Skin epidermis (tissue), 12 donors: ENCODE data around the gene DYNC1H1.
A peak's percentile ranks its signal among the peaks of the same experiment; 100 is the strongest.
"Not testable (repeated sequence)": the region's sequence is repeated elsewhere in the genome, so short reads cannot be mapped to it uniquely, and the experiment has no call there.

ENCODE experiments used
- H3K27ac ChIP-seq, 21 experiments: fragments of 200-600 bp; sonication (generic) in 11 of 21; one replicate each; pipeline ENCODE4 v1.5.0; 2020; ENCODE audit warnings: mild to moderate bottlenecking in 3 of 21, inconsistent platforms in 2 of 21, moderate library complexity in 2 of 21
- H3K4me3 ChIP-seq, 7 experiments: fragments of 200-600 bp; sonication (generic) in 2 of 7; one replicate each; pipeline ENCODE4 v1.5.0; 2020; ENCODE audit warnings: inconsistent platforms in 2 of 7, mild to moderate bottlenecking in 2 of 7, moderate library complexity in 1 of 7

Gene DYNC1H1

GRCh38 chr14:102050026-102050405 is 85.6 kb downstream of the DYNC1H1 start:
- no peak overlapping the region for H3K4me3 ChIP-seq
- no peak overlapping the region for H3K27ac ChIP-seq

GRCh38 chr14:102050625-102051024 is 86.3 kb downstream of the DYNC1H1 start:
- no peak overlapping the region for H3K4me3 ChIP-seq
- H3K27ac ChIP-seq: no peak overlapping the region

- Histone ChIP-seq H3K4me3 (no peak overlapping the region), H3K27ac (no peak overlapping the region)
Measured at GRCh38 chr14:102052522-102052921, 88.1 kb downstream of the DYNC1H1 start.

GRCh38 chr14:102055181-102055901 is 91.0 kb downstream of the DYNC1H1 start:
- Histone ChIP-seq H3K4me3 (no peak overlapping the region), H3K27ac (peak overlapping the region in 2 of 21 experiments; percentile 13 to 17)

GRCh38 chr14:102056694-102057442 is 92.5 kb downstream of the DYNC1H1 start:
- Histone ChIP-seq H3K27ac (no peak overlapping the region), H3K4me3 (no peak overlapping the region)

GRCh38 chr14:102057480-102058114 is 93.2 kb downstream of the DYNC1H1 start:
- no peak overlapping the region for H3K4me3 ChIP-seq
- H3K27ac ChIP-seq: no peak overlapping the region

GRCh38 chr14:102058146-102058545 is 93.8 kb downstream of the DYNC1H1 start:
- no peak overlapping the region for H3K4me3 ChIP-seq

GRCh38 chr14:102058961-102059360 is 94.6 kb downstream of the DYNC1H1 start:
- H3K27ac ChIP-seq: no peak overlapping the region
- H3K4me3 ChIP-seq: no peak overlapping the region

More at GRCh38 chr14:102058146-102058545, 93.8 kb downstream of the DYNC1H1 start:
- no peak overlapping the region for H3K27ac ChIP-seq

GRCh38 chr14:102063109-102063807 is 98.9 kb downstream of the DYNC1H1 start:
- no peak overlapping the region for H3K4me3 ChIP-seq
- H3K27ac ChIP-seq: peak overlapping the region in 5 of 21 experiments; percentile 37 to 54 (median 50)

- Histone ChIP-seq H3K4me3 (no peak overlapping the region), H3K27ac (peak overlapping the region in 5 of 21 experiments; percentile 37 to 54 (median 50))
Measured at GRCh38 chr14:102063808-102064429, 99.5 kb downstream of the DYNC1H1 start.

- H3K4me3 ChIP-seq, H3K27ac ChIP-seq: not testable (repeated sequence)
Measured at GRCh38 chr14:102064590-102064989, 100.2 kb downstream of the DYNC1H1 start.

GRCh38 chr14:102066041-102066451 is 101.7 kb downstream of the DYNC1H1 start:
- Histone ChIP-seq H3K27ac (no peak overlapping the region), H3K4me3 (no peak overlapping the region)

- H3K4me3 ChIP-seq: no peak overlapping the region
- peak overlapping the region in 7 of 21 experiments; percentile 27 to 66 (median 48) for H3K27ac ChIP-seq
Measured at GRCh38 chr14:102071283-102071998, 107.1 kb downstream of the DYNC1H1 start.

- Histone ChIP-seq H3K27ac (no peak overlapping the region), H3K4me3 (no peak overlapping the region)
Measured at GRCh38 chr14:102074415-102074964, 110.1 kb downstream of the DYNC1H1 start.

GRCh38 chr14:102075155-102075554 is 110.8 kb downstream of the DYNC1H1 start:
- no peak overlapping the region for H3K4me3 ChIP-seq
- no peak overlapping the region for H3K27ac ChIP-seq

- peak overlapping the region in 1 of 21 experiments; percentile 26 for H3K27ac ChIP-seq
- H3K4me3 ChIP-seq: no peak overlapping the region
Measured at GRCh38 chr14:102077382-102077709, 113.0 kb downstream of the DYNC1H1 start.

GRCh38 chr14:102078361-102078791 is 114.0 kb downstream of the DYNC1H1 start:
- not testable (repeated sequence) for H3K27ac ChIP-seq

GRCh38 chr14:102078831-102079699 is 114.7 kb downstream of the DYNC1H1 start:
- Histone ChIP-seq H3K4me3 (no peak overlapping the region), H3K27ac (no peak overlapping the region)

More at GRCh38 chr14:102078361-102078791, 114.0 kb downstream of the DYNC1H1 start:
- H3K4me3 ChIP-seq: not testable (repeated sequence)
